ENCODE results near the gene ITCH. TPM values are rescaled to one million over a fixed set of nuclear protein-coding genes. Genes with fewer than 3 reads are reported as not detected.

ITCH gene
- total and polyA plus RNA-seq, 2 of the 8 experiments (the other 6 are each of a cell fraction or from before 2014, with no cell fraction given): 3.9 to 45.2 TPM

DNA sequence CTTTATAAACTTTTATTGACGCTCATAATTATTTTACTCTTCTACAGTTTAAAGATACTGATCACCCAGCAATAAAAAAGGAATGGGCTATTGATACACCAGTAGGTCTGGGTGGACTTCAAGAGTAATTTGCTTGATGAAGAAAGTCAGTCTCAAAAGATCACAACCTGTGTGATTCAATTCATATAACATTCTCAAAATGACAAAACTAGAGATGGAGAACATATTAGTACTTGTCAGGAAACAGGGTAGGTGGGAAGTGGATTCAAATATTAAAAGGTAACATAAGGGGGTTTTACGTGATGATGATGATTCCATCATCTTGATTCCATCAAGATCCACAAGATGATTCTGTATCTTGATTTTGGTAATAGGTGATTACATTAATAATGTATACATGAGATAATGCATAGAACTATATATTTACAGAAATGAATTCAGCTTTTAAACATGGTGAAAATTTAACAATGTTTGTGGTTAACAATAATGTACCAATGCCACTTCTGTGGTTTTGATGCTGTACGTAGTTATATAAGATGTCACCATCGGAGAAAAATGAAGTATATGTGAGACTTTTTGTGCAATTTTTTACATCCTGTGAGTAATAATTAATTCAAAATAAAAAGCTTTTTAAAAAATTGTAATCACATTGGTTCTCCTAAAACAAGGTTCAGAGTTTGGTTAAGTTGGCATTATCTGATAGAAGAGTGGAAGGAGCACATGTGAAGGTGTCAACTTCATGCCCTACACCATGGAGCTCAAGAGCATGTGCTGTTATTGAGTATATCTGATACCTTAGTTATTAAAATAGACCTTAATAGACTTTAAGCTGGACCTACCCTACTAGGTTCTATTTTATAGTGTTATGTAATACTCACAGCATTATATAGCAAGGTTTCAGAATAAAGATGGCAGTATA lies 86.9 kb downstream of the ITCH start:
- Histone ChIP-seq H2BK120ac (replicated peaks; ENCODE audit: low read depth, low read length) (no peak overlapping the region), H4K8ac (ENCODE audit: extremely low read depth, insufficient read depth, low read length) (no peak overlapping the region), H3K23me2 (ENCODE audit: low read depth, low read length) (no peaks in the 10 kb centered on the region), H3K4me2 (ENCODE audit: insufficient read depth in 1 of 2, low read depth in 2 of 2, low read length in 2 of 2) (no peak overlapping the region), H2BK20ac (ENCODE audit: low read length) (no peak overlapping the region), H3K9ac (replicated peaks in 1 of 4; ENCODE audit: extremely low read depth in 1 of 4, low read depth in 3 of 4, low read length in 3 of 4) (no peak overlapping the region), H2BK5ac (ENCODE audit: low read depth, low read length) (no peak overlapping the region), H3K9me3 (ENCODE audit: insufficient read depth in 2 of 2, low read depth in 1 of 2, low read length in 1 of 2) (no peaks in the 10 kb centered on the region), H2BK12ac (ENCODE audit: low read depth, low read length) (no peak overlapping the region), H3K4me3 (ENCODE audit: extremely low read depth in 1 of 4, insufficient read depth in 2 of 4, low read depth in 3 of 4, low read length in 4 of 4) (no peak overlapping the region), H3K4ac (replicated peaks; ENCODE audit: insufficient read length, low read depth, low read length) (no peak overlapping the region), H3K79me1 (ENCODE audit: low read depth, low read length) (no peaks in the 10 kb centered on the region), H2AK5ac (ENCODE audit: low read depth, low read length) (no peak overlapping the region), H2BK15ac (ENCODE audit: low read length) (no peak overlapping the region), H2AFZ (ENCODE audit: low read length) (no peak overlapping the region), H4K91ac (replicated peaks; ENCODE audit: insufficient read length, low read length) (no peak overlapping the region), H3K14ac (ENCODE audit: insufficient read length) (no peak overlapping the region), H3K79me2 (ENCODE audit: control insufficient read depth in 1 of 2, insufficient read depth in 2 of 2, low read length in 2 of 2) (no peaks in the 10 kb centered on the region), H3K56ac (replicated peaks; ENCODE audit: insufficient read length, low read depth, low read length) (no peak overlapping the region), H3K4me1 (replicated peaks in 1 of 4; ENCODE audit: control insufficient read depth in 3 of 4, insufficient read depth in 4 of 4, low read length in 3 of 4) (no peaks in the 10 kb centered on the region), H3K36me3 (ENCODE audit: control insufficient read depth in 2 of 4, insufficient read depth in 4 of 4, low read length in 3 of 4) (peaks cover 2 to 56% (median 26%) of the 10 kb centered on the region in 4 experiments; a peak in 7 of 8 replicates), H3K23ac (ENCODE audit: insufficient read length) (no peak overlapping the region), H4K20me1 (replicated peaks in 1 of 2; ENCODE audit: control insufficient read depth in 1 of 2, insufficient read depth in 2 of 2, low read length in 2 of 2) (peaks cover 0 to 2% of the 10 kb centered on the region in 2 experiments), H4K5ac (ENCODE audit: insufficient read length, low read depth, low read length) (no peak overlapping the region), H3K18ac (ENCODE audit: extremely low read depth, low read length) (no peak overlapping the region), H3K27me3 (replicated peaks in 1 of 4; ENCODE audit: control insufficient read depth in 3 of 4, extremely low read depth in 1 of 4, insufficient read depth in 3 of 4, low read length in 3 of 4) (no peaks in the 10 kb centered on the region), H3K27ac (ENCODE audit: low read depth, low read length) (no peak overlapping the region)
- TF ChIP-seq, protein P1, sequence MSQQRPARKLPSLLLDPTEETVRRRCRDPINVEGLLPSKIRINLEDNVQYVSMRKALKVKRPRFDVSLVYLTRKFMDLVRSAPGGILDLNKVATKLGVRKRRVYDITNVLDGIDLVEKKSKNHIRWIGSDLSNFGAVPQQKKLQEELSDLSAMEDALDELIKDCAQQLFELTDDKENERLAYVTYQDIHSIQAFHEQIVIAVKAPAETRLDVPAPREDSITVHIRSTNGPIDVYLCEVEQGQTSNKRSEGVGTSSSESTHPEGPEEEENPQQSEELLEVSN (IDR thresholded peaks at IDR 0.05): no peak
- TF ChIP-seq GABPA (IDR thresholded peaks at IDR 0.05; ENCODE audit: borderline replicate concordance, insufficient read depth, low read length) (no peak), RNF2 (IDR thresholded peaks at IDR 0.05; ENCODE audit: borderline replicate concordance, low read depth, low read length, missing control alignments, poor library complexity, severe bottlenecking) (no peak), SP4 (IDR thresholded peaks at IDR 0.05; ENCODE audit: low read length) (no peak)
- TF ChIP-seq, protein P2, sequence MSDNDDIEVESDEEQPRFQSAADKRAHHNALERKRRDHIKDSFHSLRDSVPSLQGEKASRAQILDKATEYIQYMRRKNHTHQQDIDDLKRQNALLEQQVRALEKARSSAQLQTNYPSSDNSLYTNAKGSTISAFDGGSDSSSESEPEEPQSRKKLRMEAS (IDR thresholded peaks at IDR 0.05): no peak
- ChIA-PET CTCF (ENCODE audit: partially characterized antibody) (interaction anchor here (0.6 to 5.2 kb wide), 7 partner anchors 9 to 137 kb away, joined by 3 to 22 read pairs (median 3); no protein-coding TSS in a partner anchor), POLR2A (ENCODE audit: partially characterized antibody) (interaction anchor here (0.6 to 1.3 kb wide), 3 partner anchors 15 to 147 kb away, joined by 3 to 5 read pairs (median 3); no protein-coding TSS in a partner anchor)
- 91% methylated on average over 4 of the region's 4 CpGs; no CpG with 5 or more reads in 1 of the 2 experiments for WGBS, 2 experiments (ENCODE audit: extremely low coverage in 1 of 2, insufficient coverage in 1 of 2, insufficient read length in 1 of 2, insufficient replicate concordance in 2 of 2, low coverage in 1 of 2, low lambda C conversion rate in 2 of 2, missing lambda C conversion rate in 1 of 2)
- FAIRE-seq (no peak), DNase-seq (ENCODE audit: low read depth in 1 of 2, low spot score in 2 of 2) (no peak)
